Left renal pelvis (tissue), 4 donors: ENCODE results near the gene TMX3. TPM values are rescaled to one million over a fixed set of nuclear protein-coding genes. Genes with fewer than 3 reads are reported as not detected.

Experiments
- DNase-seq, 4 donors: peaks; one replicate each; pipeline ENCODE4 v3.0.0-alpha.2; 2013; ENCODE audit warnings: low read depth in 4 of 4, low spot score in 3 of 4
- polyA plus RNA-seq, 4 donors: library from polyadenylated mRNA; unstranded; fragments of 120-200 nt; gene quantifications; one replicate each; pipeline ENCODE4 v1.2.1, GENCODE V29; 2013; ENCODE audit not compliant: insufficient read length in 4 of 4

The TMX3 gene, protein sequence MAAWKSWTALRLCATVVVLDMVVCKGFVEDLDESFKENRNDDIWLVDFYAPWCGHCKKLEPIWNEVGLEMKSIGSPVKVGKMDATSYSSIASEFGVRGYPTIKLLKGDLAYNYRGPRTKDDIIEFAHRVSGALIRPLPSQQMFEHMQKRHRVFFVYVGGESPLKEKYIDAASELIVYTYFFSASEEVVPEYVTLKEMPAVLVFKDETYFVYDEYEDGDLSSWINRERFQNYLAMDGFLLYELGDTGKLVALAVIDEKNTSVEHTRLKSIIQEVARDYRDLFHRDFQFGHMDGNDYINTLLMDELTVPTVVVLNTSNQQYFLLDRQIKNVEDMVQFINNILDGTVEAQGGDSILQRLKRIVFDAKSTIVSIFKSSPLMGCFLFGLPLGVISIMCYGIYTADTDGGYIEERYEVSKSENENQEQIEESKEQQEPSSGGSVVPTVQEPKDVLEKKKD
- 10 to 100 TPM; 51.2 to 86.3 (median 69.1) TPM for polyA plus RNA-seq

DNA sequence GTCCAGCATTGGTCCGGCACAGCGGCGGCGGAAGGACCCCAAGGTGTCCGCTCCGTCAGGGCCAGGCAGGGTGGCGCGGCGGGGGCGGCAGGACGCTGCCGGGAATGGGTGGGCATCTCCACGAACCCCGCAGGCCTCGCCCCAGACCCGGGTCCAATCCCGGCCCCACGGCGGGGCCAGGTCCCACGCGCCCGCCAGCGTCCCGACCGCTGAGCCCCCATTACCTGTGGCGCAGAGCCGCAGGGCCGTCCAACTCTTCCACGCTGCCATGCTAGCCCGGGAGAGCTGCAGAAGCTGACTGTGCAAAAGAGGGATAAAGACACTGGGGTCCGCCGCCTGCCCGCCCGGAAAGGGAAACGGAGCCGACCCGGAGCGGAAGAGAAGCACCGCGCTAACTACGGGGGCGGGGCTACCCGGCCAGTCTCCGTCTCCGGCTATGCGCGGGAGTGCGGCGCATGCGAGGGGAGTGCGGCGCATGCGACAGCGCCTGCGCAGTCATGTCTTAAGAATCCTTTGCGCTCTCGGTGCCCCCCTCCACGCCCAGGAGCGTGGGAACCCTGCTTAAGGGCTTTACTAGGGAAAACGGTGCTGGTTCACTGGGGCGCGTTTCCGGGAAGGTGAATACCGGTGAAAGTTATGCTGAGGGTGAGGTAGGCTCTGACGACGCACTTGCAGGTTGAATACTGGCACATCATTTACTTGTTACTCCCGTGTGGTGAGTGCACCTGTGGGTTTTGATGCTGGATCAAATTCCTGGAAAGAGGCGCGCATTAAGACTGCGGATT, at the start of gene TMX3:
TMX3 (minus strand) TSS at position 397 of the 785 bp plus-strand sequence; CDS start at position 270, 127 bp downstream.
- DNase-seq, result peak; percentile 79 to 87 (median 82)

DNA sequence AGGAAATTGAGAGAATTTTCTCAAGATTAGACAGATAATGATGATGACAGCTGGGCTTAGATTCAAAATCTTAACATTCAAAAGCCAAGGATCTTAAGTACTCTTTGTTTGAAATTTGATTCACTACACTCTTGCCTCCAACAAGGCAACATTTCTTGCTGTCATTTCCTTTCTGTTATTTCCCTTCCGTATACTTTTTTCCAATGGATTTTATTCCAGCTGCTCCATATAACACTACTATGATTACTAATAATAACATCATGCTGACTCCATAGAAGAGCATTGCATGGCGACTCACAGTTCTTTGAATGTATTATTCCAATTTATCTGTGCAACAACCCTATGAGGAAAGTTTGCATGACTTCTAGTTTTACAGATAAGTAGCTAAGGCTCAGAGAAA, 49.1 kb upstream of the TMX3 start:
- no peak for DNase-seq

GRCh38 chr18:68763083-68763482, 48.2 kb upstream of the TMX3 start:
- DNase-seq, result no peak

- DNase-seq, result no peak
Measured at GRCh38 chr18:68759308-68759707, 44.4 kb upstream of the TMX3 start.

GRCh38 chr18:68757126-68757525, 42.2 kb upstream of the TMX3 start:
- no peak for DNase-seq

GRCh38 chr18:68742206-68742605, 27.3 kb upstream of the TMX3 start:
- DNase-seq, result no peak

DNA sequence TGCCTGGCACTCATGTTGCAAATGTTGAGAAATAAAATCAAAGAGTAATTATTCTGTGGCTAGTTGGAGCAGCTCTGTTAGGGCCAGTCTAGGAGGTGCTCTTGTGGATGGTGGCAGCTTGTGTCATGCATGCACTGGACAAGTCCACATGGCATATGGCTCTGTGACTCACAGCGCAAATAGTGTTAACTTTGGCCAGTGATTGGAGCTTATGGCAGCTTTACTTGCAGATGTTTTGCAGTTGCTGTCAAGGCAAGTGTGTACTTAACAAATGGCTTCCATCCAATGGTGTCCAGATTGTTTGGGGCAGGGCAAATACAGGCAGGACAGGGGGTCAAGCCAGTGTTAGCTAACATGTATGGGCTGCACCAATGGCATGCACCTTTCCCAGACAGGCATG, 26.1 kb upstream of the TMX3 start:
- DNase-seq, result no peak

DNA sequence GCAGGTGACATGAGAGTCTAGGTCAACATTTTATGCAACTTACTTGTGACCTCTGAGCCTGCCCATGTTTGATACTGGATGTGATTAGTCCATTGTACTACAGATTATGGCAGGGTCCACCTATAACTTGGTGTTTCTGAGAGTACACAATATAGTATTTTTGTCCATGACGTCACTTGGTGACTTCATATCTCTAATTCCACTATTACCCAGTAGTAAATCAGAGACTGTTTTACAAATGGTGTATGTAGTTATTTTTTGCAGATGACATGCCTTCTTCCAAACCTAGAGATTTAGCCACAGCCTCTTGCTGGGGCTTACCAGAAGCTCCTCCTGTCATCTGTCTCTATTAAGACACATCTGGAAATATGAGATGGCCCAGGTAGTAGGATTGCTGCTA, 24.6 kb upstream of the TMX3 start:
- DNase-seq, result no peak

DNA sequence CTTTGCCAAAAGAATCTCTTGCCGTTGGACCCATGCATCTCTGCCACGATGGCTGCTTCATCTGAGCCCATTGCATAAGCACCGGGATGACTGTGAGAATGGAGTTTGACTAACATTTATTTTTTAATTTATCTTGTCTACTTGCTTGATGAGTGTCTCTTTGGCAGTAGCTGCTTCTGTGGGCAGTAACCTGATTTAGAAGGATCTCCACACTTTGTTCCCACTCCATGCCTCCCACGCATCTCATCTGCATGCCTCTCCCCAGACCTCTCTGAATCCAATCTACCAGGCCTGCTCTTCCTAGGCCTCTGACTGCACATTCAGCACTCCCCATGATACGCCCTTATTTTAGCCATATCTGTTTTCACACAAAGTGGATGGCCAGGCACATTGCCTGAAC, 23.7 kb upstream of the TMX3 start:
- DNase-seq, result no peak

GRCh38 chr18:68735483-68736343, 20.8 kb upstream of the TMX3 start:
- DNase-seq, result no peak

DNA sequence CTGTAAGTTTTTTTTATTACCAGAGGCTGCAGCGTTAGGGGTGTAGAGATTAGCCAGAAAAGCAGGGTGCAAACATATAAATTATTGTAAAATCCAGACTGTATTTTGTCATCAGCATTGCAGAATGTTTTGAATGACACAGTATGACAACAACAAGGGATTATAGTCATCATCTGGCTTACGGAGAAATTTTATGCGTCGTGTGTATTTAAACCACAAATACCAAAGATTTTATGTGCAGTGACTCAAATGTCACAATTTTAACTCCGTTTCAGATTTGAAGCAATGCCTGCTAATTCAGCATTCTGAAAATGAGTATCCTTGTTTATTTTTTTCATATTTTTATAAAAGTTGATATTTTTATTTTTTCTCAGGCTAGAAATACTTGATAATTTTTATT, 19.4 kb upstream of the TMX3 start:
- no peak for DNase-seq

- no peak for DNase-seq
Measured at GRCh38 chr18:68733707-68734106, 18.8 kb upstream of the TMX3 start.

- DNase-seq, result no peak
Measured at GRCh38 chr18:68728081-68728700, 13.3 kb upstream of the TMX3 start.

GRCh38 chr18:68727506-68727905, 12.6 kb upstream of the TMX3 start:
- no peak for DNase-seq

DNA sequence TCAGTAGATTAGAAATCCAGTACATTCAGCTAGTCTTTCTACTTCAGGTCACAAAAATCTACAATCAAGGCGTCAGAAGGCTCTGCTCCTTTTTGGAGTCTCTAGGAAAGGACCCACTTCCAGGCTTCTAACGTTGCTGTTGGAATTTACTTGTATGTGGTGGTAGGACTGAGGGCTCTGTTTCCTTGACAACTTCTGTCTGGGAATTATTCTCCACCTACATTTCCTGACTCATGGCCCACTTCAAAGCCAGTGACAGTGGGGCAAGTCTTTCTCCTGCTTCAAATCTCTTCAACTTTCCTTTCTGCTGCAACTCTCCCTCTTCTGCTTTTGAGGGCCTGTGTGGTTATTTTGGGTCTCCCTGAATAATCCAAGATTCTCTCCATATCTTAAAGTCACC, 10.4 kb upstream of the TMX3 start:
- no peak for DNase-seq

DNA sequence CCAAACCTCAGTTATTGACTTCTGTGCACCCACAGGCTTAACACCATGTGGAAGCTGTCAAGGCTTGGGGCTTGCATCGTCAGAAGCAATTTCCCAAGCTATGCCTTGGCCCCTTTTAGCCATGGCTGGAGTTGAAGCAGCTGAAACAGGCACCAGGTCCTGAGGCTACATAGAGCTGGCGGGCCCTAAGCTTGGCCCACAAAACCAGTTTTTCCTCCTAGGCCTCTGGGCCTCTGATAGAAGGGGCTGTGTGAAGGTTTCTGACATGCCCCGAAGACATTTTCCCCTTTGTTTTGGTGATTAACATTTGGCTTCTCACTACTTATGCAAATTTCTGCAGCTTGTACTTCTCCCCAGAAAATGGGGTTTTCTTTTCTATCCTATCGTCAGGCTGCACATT, 9.1 kb upstream of the TMX3 start:
- DNase-seq, result no peak

- DNase-seq, result no peak
Measured at GRCh38 chr18:68723539-68723938, 8.6 kb upstream of the TMX3 start.

- DNase-seq, result no peak
Measured at GRCh38 chr18:68722821-68723220, 7.9 kb upstream of the TMX3 start.

DNA sequence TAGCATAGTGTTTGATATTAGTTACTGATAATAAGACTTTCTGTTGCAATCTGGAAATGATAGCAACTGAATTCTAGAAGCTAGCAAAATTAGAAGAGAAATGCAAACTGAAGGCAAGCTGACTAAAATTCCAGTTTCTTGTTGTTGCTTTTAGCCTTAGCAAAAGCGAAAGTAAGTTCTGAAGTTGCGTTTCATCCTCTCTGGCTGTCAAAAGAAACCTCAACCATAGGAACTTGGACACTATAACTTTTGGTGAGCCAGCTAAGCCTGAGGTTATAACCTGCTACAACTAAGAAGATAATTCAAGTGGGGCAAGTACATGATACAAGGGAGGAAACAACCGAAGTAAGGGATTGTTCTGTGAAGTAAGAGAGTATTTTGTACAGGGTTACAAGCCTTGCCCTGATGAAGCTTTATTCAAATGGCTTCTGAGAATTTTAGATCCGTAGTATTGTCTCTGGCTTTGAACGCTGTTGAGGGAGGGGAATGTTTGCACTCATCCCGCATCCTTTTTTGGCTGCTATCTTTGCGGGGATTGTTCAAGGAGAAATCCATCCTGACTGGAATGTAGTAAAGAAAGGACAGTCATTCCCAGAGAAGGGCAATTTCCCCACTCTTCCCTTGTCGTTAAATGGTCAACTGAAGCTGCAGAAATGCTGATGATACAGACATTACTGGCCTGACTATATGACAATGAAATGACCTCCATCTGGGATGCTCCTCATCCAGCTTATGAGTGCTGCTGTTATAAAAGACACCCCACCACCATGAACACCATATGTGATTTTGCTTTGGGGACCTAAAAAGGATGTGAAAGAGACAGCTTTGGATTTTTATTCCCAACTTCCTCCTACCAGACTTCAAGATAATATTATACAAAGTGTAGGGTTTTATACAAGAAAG, 7.0 kb upstream of the TMX3 start:
- DNase-seq, result no peak

DNA sequence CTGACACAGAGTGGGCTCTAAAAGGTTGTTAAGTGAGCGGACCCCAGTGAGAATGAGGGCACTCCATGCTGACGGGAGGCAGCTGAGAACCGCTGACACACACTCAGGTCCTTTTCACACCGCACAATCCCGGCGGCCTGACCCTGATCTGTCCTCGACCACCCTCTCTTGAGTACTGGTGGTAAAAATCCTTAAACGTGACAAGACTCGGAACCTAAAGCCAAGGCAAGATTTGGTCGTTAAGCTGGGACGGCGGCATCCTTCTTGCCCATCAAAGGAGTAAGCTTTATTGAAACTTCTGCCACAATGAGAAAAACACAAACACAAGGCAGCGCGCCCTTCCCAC, 569 bp downstream of the TMX3 start:
- DNase-seq, result no peak
